Mammary epithelial cell (primary cell): ENCODE data around the gene ST14.

ENCODE experiments used
- EZH2 ChIP-seq: IDR thresholded peaks from 2 replicates; pipeline ENCODE4 v1.6.1; 2012; ENCODE audit warnings: low read length, inconsistent platforms, borderline replicate concordance
- TF ChIP-seq, protein P1 (sequence below), 2 donors: IDR thresholded peaks in 1 of 2; conservative IDR thresholded peaks in 1 of 2; 2 replicates each; pipeline ENCODE4 v1.5.1; 2011 to 2012; ENCODE audit warnings: inconsistent platforms in 2 of 2, low read length in 2 of 2, mild to moderate bottlenecking in 2 of 2, control low read depth in 1 of 2, low read depth in 1 of 2; ENCODE audit not compliant: insufficient read depth in 1 of 2; ENCODE audit errors: extremely low read depth in 1 of 2

DNA sequence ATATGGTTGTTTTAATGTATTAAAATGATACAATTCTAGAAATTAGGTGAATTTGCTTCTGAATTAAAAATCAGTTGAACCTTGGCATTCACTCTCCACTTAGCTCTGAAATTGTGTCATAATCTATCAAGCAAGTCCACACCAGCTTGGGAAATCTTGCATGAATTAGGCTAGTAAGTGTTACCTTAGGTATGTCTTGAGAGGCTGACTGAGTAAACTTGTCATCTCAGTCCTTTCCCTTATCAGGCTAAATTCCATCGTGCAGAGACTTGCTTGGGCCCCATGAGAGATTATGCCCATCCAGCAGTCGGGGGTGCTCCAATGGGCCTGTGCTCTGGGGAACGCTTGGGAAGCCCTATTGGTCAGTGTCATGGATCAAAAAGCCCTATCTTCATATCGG lies 33.9 kb upstream of the ST14 start:
- TF ChIP-seq, protein P1, sequence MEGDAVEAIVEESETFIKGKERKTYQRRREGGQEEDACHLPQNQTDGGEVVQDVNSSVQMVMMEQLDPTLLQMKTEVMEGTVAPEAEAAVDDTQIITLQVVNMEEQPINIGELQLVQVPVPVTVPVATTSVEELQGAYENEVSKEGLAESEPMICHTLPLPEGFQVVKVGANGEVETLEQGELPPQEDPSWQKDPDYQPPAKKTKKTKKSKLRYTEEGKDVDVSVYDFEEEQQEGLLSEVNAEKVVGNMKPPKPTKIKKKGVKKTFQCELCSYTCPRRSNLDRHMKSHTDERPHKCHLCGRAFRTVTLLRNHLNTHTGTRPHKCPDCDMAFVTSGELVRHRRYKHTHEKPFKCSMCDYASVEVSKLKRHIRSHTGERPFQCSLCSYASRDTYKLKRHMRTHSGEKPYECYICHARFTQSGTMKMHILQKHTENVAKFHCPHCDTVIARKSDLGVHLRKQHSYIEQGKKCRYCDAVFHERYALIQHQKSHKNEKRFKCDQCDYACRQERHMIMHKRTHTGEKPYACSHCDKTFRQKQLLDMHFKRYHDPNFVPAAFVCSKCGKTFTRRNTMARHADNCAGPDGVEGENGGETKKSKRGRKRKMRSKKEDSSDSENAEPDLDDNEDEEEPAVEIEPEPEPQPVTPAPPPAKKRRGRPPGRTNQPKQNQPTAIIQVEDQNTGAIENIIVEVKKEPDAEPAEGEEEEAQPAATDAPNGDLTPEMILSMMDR (conservative IDR thresholded peaks at IDR 0.05 in 1 of 2, IDR thresholded peaks at IDR 0.05 in 1 of 2; ENCODE audit: extremely low read depth in 1 of 2, insufficient read depth in 1 of 2, low read depth in 1 of 2, low read length in 2 of 2): no peak
- TF ChIP-seq EZH2: no peak
